ENCODE data around the gene EIPR1. TPM values are rescaled to one million over a fixed set of nuclear protein-coding genes. Genes with fewer than 3 reads are reported as not detected.

Gene EIPR1
- total and polyA plus RNA-seq, 2 of the 4 experiments (the other 2 are of a cell fraction) = 46.5 to 67.4 TPM

GRCh38 chr2:3379647-3380534 lies 2.3 kb upstream of the EIPR1 start, which contains the start of gene TRAPPC12:
Gene TRAPPC12, plus strand, starts transcription at chr2:3379694. Its CDS starts 7,930 bp downstream, at chr2:3387624.
- ATAC-seq (ENCODE audit: low read depth) (peak; percentile 84), DNase-seq (peak; percentile 80)
- Histone ChIP-seq H3K14ac (replicated peaks; ENCODE audit: low read depth, low read length) (peak within 1 kb of the TSS; percentile 85), H3K27me3 (ENCODE audit: control insufficient read depth, insufficient read depth, low read length) (no peaks in the 10 kb centered on the region), H2AFZ (replicated peaks; ENCODE audit: low read length, poor library complexity) (peak within 1 kb of the TSS; percentile 96), H3K9me1 (ENCODE audit: insufficient read depth, low read length) (peaks cover 2% of the 10 kb centered on the region; the same call in 1 of the 2 replicates), H2BK15ac (ENCODE audit: low read depth, low read length) (no peak within 1 kb of the TSS), H3K4me2 (ENCODE audit: low read depth, low read length) (peak within 1 kb of the TSS; percentile 96), H3K79me1 (ENCODE audit: low read depth in 1 of 2, low read length in 2 of 2) (peaks cover 24 to 42% of the 10 kb centered on the region in 2 experiments), H3K9me3 (ENCODE audit: control insufficient read depth, insufficient read depth, low read length) (no peaks in the 10 kb centered on the region), H3K18ac (ENCODE audit: low read depth, low read length) (peak within 1 kb of the TSS; percentile 80), H2BK20ac (ENCODE audit: low read depth, low read length) (no peak within 1 kb of the TSS), H3K27ac (ENCODE audit: insufficient read depth, low read length) (peak within 1 kb of the TSS; percentile 94), H4K5ac (ENCODE audit: low read depth, low read length) (peak within 1 kb of the TSS; percentile 100), H3K23ac (ENCODE audit: low read depth, low read length) (peak within 1 kb of the TSS; percentile 79), H3K56ac (ENCODE audit: extremely low read depth, insufficient read depth, low read length) (peak within 1 kb of the TSS; percentile 33), H3K9ac (ENCODE audit: low read depth, low read length) (peak within 1 kb of the TSS; percentile 94), H2AK9ac (replicated peaks; ENCODE audit: low read depth, low read length, poor library complexity) (peak within 1 kb of the TSS; percentile 95), H4K8ac (ENCODE audit: low read depth in 2 of 2, low read length in 2 of 2) (peak within 1 kb of the TSS; percentile 96 to 99), H3K4ac (ENCODE audit: low read depth, low read length) (peak within 1 kb of the TSS; percentile 94), H2AK5ac (ENCODE audit: low read depth, low read length) (peak within 1 kb of the TSS; percentile 58; the same call in 1 of the 2 replicates), H3K4me1 (ENCODE audit: control insufficient read depth, insufficient read depth, low read length) (peaks cover 8% of the 10 kb centered on the region), H3K36me3 (ENCODE audit: control insufficient read depth, insufficient read depth, low read length) (no peaks in the 10 kb centered on the region; the same call in 1 of the 2 replicates), H2BK5ac (ENCODE audit: low read depth, low read length, poor library complexity, severe bottlenecking) (peak within 1 kb of the TSS; percentile 85), H4K20me1 (ENCODE audit: insufficient read depth, low read length) (no peaks in the 10 kb centered on the region), H4K91ac (ENCODE audit: insufficient read depth, low read depth, low read length) (peak within 1 kb of the TSS; percentile 86), H3K4me3 (ENCODE audit: insufficient read depth, low read depth, low read length) (peak within 1 kb of the TSS; percentile 93), H2BK120ac (ENCODE audit: low read depth, low read length) (peak within 1 kb of the TSS; percentile 80)
- 2% methylated on average over 17 of the region's 61 CpGs; no CpG with 5 or more reads in 1 of the 2 experiments for WGBS, 2 experiments (ENCODE audit: extremely low coverage in 2 of 2, insufficient read length in 1 of 2)
- ChIA-PET POLR2A (ENCODE audit: unreplicated experiment) (interaction anchor here (0.6 kb wide), 2 partner anchors 22 to 156 kb away, joined by 3 to 4 read pairs; no protein-coding TSS in a partner anchor), CTCF (interaction anchor here (0.6 kb wide), 1 partner anchor 14 kb away, joined by 3 read pairs; no protein-coding TSS in a partner anchor)
- in situ Hi-C loops (cut with MboI; ENCODE audit: low sequenced_read_pairs) (no loop called here), intact Hi-C loops (cut with micrococcal nuclease) (no loop called here), dilution Hi-C loops (cut with HindIII; ENCODE audit: low sequenced_read_pairs, unreplicated experiment) (no loop called here)
- no TSS peak for BruUV-seq (replicated peaks)
- TF ChIP-seq BHLHE40 (IDR thresholded peaks at IDR 0.05; ENCODE audit: low read depth, low read length) (no peak), CEBPB (IDR thresholded peaks at IDR 0.05; ENCODE audit: low read depth, low read length) (peak; percentile 87), MAZ (IDR thresholded peaks at IDR 0.05; ENCODE audit: borderline replicate concordance, low read depth, low read length) (peak; percentile 74; the same call in 1 of the 2 replicates), POLR2A (IDR thresholded peaks at IDR 0.05; ENCODE audit: low read depth, low read length) (peak; percentile 91), SMC3 (IDR thresholded peaks at IDR 0.05; ENCODE audit: low read depth, low read length) (no peak), RFX5 (IDR thresholded peaks at IDR 0.05; ENCODE audit: low read depth, low read length) (no peak), USF2 (IDR thresholded peaks at IDR 0.05; ENCODE audit: low read depth, low read length) (no peak), NFE2L2 (IDR thresholded peaks at IDR 0.05; ENCODE audit: low read depth, low read length) (no peak), RAD21 (IDR thresholded peaks at IDR 0.05; ENCODE audit: low read length) (no peak), ELK1 (IDR thresholded peaks at IDR 0.05; ENCODE audit: borderline replicate concordance, low read depth, low read length) (no peak), FOS (IDR thresholded peaks at IDR 0.05; ENCODE audit: low read depth, low read length) (no peak), MAFK (IDR thresholded peaks at IDR 0.05; ENCODE audit: low read depth, low read length) (no peak), MXI1 (IDR thresholded peaks at IDR 0.05; ENCODE audit: borderline replicate concordance, low read depth, low read length) (no peak; the same call in 1 of the 2 replicates), RCOR1 (IDR thresholded peaks at IDR 0.05; ENCODE audit: insufficient replicate concordance, low read length) (no peak), CHD1 (IDR thresholded peaks at IDR 0.05; ENCODE audit: low read depth, low read length) (no peak)

Measured in IMR-90 (cell line).